Ishikawa (cell line): ENCODE measurements around the gene COX5A.

Experiments
- CEBPB ChIP-seq: IDR thresholded peaks from 2 replicates; pipeline ENCODE4 v1.6.1; 2012
- CREB1 ChIP-seq: IDR thresholded peaks from 2 replicates; pipeline ENCODE4 v1.6.1; 2012; ENCODE audit warnings: low read depth
- EGR1 ChIP-seq: IDR thresholded peaks from 2 replicates; pipeline ENCODE4 v1.6.1; 2012
- EP300 ChIP-seq: IDR thresholded peaks from 2 replicates; pipeline ENCODE4 v1.6.1; 2012; ENCODE audit warnings: borderline replicate concordance
- FOXM1 ChIP-seq: IDR thresholded peaks from 2 replicates; pipeline ENCODE4 v1.6.1; 2012; ENCODE audit warnings: low read depth, borderline replicate concordance
- MAX ChIP-seq: IDR thresholded peaks from 2 replicates; pipeline ENCODE4 v1.6.1; 2012
- NFIC ChIP-seq: IDR thresholded peaks from 2 replicates; pipeline ENCODE4 v1.6.1; 2012
- RAD21 ChIP-seq: IDR thresholded peaks from 2 replicates; pipeline ENCODE4 v1.6.1; 2012; ENCODE audit warnings: low read depth
- TAF1 ChIP-seq: IDR thresholded peaks from 2 replicates; pipeline ENCODE4 v1.6.1; 2012; ENCODE audit warnings: low read depth, mild to moderate bottlenecking
- TCF12 ChIP-seq: IDR thresholded peaks from 2 replicates; pipeline ENCODE4 v1.6.1; 2012; ENCODE audit warnings: low read depth
- TEAD4 ChIP-seq: IDR thresholded peaks from 2 replicates; pipeline ENCODE4 v1.6.1; 2012
- YY1 ChIP-seq: IDR thresholded peaks from 2 replicates; pipeline ENCODE4 v1.6.1; 2012; ENCODE audit warnings: low read depth
- ZBTB7A ChIP-seq: IDR thresholded peaks from 2 replicates; pipeline ENCODE4 v1.6.1; 2012; ENCODE audit warnings: low read depth
- TF ChIP-seq, protein P1 (sequence below): IDR thresholded peaks from 2 replicates; pipeline ENCODE4 v1.6.1; 2012
- TF ChIP-seq, protein P2 (sequence below): IDR thresholded peaks from 2 replicates; pipeline ENCODE4 v1.6.1; 2012; ENCODE audit warnings: low read depth, mild to moderate bottlenecking

COX5A gene

GRCh38 chr15:74963213-74963612 lies 25.3 kb upstream of the COX5A start:
- TF ChIP-seq TCF12 (no peak), TAF1 (no peak), TEAD4 (no peak), MAX (no peak), ZBTB7A (no peak), EGR1 (no peak), NFIC (no peak), RAD21 (no peak), CREB1 (no peak), EP300 (no peak), YY1 (no peak), CEBPB (no peak)
- TF ChIP-seq, protein P1, sequence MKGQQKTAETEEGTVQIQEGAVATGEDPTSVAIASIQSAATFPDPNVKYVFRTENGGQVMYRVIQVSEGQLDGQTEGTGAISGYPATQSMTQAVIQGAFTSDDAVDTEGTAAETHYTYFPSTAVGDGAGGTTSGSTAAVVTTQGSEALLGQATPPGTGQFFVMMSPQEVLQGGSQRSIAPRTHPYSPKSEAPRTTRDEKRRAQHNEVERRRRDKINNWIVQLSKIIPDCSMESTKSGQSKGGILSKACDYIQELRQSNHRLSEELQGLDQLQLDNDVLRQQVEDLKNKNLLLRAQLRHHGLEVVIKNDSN: no peak

GRCh38 chr15:74962671-74963070 lies 24.8 kb upstream of the COX5A start:
- TF ChIP-seq EGR1: no peak

DNA sequence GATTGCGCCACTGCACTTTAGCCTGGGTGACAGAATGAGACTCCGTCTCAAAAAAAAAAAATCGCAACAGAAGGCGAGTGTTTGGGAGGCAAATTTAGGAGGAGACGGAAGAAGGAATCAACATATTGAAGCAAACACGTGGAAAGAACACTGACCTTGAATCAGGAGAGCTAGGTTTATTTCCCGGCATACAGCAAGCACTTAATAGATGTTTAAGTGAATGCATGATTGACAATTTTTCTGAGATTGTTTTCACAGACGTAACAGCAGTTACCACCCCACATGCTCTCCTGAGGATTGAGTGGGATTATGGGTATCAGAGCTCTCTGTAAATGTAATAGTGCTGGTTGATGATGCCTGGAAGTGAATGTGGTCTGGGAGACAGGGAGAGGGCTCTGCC lies 24.3 kb upstream of the COX5A start:
- TF ChIP-seq NFIC: no peak
- TF ChIP-seq MAX: no peak
- TF ChIP-seq TEAD4: no peak
- no peak for TF ChIP-seq EGR1
- no peak for TF ChIP-seq YY1
- TF ChIP-seq ZBTB7A: no peak
- TF ChIP-seq TCF12: no peak
- no peak for TF ChIP-seq TAF1
- TF ChIP-seq CREB1: no peak
- no peak for TF ChIP-seq FOXM1
- no peak for TF ChIP-seq EP300
- TF ChIP-seq RAD21: no peak
- TF ChIP-seq, protein P2, sequence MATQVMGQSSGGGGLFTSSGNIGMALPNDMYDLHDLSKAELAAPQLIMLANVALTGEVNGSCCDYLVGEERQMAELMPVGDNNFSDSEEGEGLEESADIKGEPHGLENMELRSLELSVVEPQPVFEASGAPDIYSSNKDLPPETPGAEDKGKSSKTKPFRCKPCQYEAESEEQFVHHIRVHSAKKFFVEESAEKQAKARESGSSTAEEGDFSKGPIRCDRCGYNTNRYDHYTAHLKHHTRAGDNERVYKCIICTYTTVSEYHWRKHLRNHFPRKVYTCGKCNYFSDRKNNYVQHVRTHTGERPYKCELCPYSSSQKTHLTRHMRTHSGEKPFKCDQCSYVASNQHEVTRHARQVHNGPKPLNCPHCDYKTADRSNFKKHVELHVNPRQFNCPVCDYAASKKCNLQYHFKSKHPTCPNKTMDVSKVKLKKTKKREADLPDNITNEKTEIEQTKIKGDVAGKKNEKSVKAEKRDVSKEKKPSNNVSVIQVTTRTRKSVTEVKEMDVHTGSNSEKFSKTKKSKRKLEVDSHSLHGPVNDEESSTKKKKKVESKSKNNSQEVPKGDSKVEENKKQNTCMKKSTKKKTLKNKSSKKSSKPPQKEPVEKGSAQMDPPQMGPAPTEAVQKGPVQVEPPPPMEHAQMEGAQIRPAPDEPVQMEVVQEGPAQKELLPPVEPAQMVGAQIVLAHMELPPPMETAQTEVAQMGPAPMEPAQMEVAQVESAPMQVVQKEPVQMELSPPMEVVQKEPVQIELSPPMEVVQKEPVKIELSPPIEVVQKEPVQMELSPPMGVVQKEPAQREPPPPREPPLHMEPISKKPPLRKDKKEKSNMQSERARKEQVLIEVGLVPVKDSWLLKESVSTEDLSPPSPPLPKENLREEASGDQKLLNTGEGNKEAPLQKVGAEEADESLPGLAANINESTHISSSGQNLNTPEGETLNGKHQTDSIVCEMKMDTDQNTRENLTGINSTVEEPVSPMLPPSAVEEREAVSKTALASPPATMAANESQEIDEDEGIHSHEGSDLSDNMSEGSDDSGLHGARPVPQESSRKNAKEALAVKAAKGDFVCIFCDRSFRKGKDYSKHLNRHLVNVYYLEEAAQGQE: no peak
- no peak for TF ChIP-seq CEBPB
- TF ChIP-seq, protein P1: no peak

- TF ChIP-seq FOXM1: no peak
- TF ChIP-seq YY1: no peak
- no peak for TF ChIP-seq CREB1
- TF ChIP-seq EGR1: no peak
- TF ChIP-seq TEAD4: no peak
- TF ChIP-seq, protein P1: no peak
- no peak for TF ChIP-seq RAD21
Measured at GRCh38 chr15:74961616-74962015, 23.7 kb upstream of the COX5A start.

DNA sequence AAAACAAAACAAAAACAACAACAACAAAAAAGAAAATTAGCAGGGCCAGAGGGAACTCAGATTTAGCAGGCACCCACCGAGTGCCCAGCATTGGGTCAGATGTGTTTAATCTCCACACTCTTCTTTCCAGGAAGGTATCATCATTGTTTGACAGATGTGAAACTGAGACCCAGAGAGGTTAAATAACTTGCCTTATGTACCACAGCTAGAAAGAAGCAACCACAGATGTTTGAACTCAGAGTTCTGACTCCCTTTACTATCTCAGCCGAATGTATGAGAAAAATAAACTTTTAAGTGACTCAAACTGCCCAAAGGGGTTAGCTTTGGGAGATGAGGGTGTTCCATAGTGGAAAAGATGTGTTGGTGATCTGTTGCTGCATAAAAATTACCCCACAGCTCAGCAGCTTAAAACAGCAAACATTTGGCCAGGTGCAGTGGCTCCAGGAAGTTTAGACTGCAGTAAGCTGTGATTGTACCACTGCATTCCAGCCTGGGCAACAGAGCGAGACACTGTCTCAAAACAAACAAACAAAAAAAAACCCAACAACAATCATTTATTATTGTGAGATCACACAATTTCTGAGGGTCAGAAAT lies 23.2 kb upstream of the COX5A start:
- TF ChIP-seq CEBPB (no peak), FOXM1 (no peak), RAD21 (no peak), TEAD4 (no peak), EGR1 (no peak)

DNA sequence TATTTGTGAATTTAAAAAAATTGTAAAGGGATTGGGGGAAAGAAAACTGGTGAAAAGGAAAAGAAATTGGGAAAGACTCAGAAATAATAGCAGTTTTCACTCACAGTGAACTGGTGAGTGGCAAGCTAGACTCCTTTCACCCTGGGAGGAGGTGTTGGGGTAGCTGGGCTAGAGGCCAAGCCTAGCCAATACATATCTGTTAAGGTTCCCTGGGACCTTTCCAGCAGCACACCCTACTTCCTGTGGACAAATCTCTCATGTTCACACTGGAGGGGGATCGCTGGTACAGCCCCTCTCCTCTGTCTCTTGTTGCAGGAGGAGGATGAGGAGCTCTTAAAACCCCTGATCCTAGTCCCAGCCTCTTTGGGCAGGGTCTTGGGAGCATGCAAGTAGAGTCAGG lies 22.4 kb upstream of the COX5A start:
- no peak for TF ChIP-seq YY1
- no peak for TF ChIP-seq NFIC
- TF ChIP-seq TCF12: no peak
- TF ChIP-seq MAX: no peak
- no peak for TF ChIP-seq RAD21
- no peak for TF ChIP-seq EP300
- TF ChIP-seq ZBTB7A: no peak
- TF ChIP-seq TEAD4: no peak
- no peak for TF ChIP-seq CREB1
- no peak for TF ChIP-seq TAF1
- TF ChIP-seq, protein P1: no peak
- TF ChIP-seq FOXM1: no peak
- no peak for TF ChIP-seq EGR1
- no peak for TF ChIP-seq CEBPB

DNA sequence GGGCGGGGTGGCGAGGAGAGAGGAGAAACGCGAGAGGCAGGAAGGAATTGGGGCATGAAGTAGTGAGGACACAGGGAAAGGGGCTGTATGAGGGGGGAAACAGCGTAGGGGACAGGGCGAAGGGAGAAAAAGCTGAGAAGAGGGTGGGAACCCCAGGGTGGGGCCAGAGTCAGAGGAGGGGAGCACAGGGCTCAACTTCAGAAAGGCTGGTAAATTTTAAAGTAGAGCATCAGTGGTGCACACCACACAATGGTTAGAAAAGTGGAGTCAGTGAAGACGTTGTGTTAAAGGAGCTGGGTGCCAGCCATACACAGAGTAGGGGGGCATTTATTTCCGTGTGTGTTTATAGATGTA lies 21.7 kb upstream of the COX5A start:
- TF ChIP-seq ZBTB7A (no peak), MAX (no peak), TCF12 (no peak)
